BJ (cell line): ENCODE measurements around the gene TBC1D9B. TPM values are rescaled to one million over a fixed set of nuclear protein-coding genes. Genes with fewer than 3 reads are reported as not detected.
A peak's percentile ranks its signal among the peaks of the same experiment; 100 is the strongest.

Source experiments
- CTCF ChIA-PET: fragments of 350-600 bp; formaldehyde crosslinking; extraction: SDS; loops from one replicate; lab custom pipeline; 2021; ENCODE audit warnings: antibody characterized with exemption, inconsistent platforms; lab: Yijun Ruan, JAX
- POLR2A ChIA-PET: fragments of 300-600 bp; sonication (Branson Sonifier 250); formaldehyde crosslinking; extraction: SDS; loops from one replicate; lab custom pipeline; 2021; ENCODE audit warnings: antibody characterized with exemption; lab: Charles Lee
- DNase-seq: peaks from one replicate; pipeline ENCODE4 v3.0.0-alpha.2; 2011; ENCODE audit warnings: low read depth
- H3K27me3 ChIP-seq: 2 replicates; pipeline ENCODE4 v1.6.0; 2011; ENCODE audit warnings: low read length; ENCODE audit not compliant: control insufficient read depth, insufficient read depth
- H3K36me3 ChIP-seq: 2 replicates; pipeline ENCODE4 v1.5.1; 2011; ENCODE audit warnings: low read length; ENCODE audit not compliant: control insufficient read depth, insufficient read depth
- H3K4me3 ChIP-seq: 2 replicates; pipeline ENCODE4 v1.5.1; 2011; ENCODE audit warnings: low read depth, mild to moderate bottlenecking, control low read depth, low read length
- CTCF ChIP-seq: IDR thresholded peaks from 2 replicates; pipeline ENCODE4 v1.5.1; 2011; ENCODE audit warnings: low read depth, mild to moderate bottlenecking, control low read depth, inconsistent platforms, low read length, moderate library complexity; ENCODE audit not compliant: insufficient read depth
- polyA plus RNA-seq: library from polyadenylated mRNA; depleted of rRNA; stranded (reverse); fragments of >200 nt; gene quantifications from 2 replicates; pipeline ENCODE4 v1.2.3, GENCODE V29; 2011

Gene TBC1D9B
- polyA plus RNA-seq, 1 experiment: 89.0 TPM

DNA sequence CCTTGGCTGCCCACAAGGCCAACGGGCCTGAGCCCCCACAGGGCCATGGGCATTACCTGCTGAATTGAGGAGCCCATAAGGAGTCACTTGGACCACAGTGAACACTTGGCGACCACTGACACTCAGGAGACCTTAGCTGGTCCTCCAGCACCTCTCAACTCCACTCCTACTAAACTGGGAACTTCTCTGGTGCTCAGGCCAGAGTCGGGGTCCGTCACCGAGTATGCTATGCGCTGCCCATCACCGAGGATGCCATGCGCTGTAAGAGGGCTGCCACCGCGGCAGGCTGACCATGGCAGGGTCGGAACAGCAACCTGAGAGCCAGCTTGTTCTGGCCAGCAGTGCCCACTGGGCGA, 87.6 kb downstream of the TBC1D9B start:
- CTCF ChIA-PET: interaction anchor here (1.2 kb wide), 1 partner anchor 13 kb away, joined by 3 read pairs; no protein-coding TSS in a partner anchor
- DNase-seq: no peak
- H3K36me3 ChIP-seq: peaks cover 27% of the 10 kb centered on the region
- POLR2A ChIA-PET: interaction anchor here (0.6 to 1.2 kb wide), 3 partner anchors 13 to 196 kb away, joined by 3 read pairs; no protein-coding TSS in a partner anchor
- no peaks in the 10 kb centered on the region for H3K27me3 ChIP-seq
- TF ChIP-seq CTCF: no peak
- peak overlapping the region; percentile 99 for H3K4me3 ChIP-seq

- Histone ChIP-seq H3K4me3 (peak overlapping the region; percentile 99), H3K27me3 (no peaks in the 10 kb centered on the region), H3K36me3 (peaks cover 23% of the 10 kb centered on the region)
- no peak for DNase-seq
- TF ChIP-seq CTCF: no peak
- POLR2A ChIA-PET: interaction anchor here (1.2 kb wide), 1 partner anchor 12 kb away, joined by 3 read pairs; no protein-coding TSS in a partner anchor
- CTCF ChIA-PET: no interaction called here
Observed at GRCh38 chr5:179819296-179820126, 88.2 kb downstream of the TBC1D9B start.

DNA sequence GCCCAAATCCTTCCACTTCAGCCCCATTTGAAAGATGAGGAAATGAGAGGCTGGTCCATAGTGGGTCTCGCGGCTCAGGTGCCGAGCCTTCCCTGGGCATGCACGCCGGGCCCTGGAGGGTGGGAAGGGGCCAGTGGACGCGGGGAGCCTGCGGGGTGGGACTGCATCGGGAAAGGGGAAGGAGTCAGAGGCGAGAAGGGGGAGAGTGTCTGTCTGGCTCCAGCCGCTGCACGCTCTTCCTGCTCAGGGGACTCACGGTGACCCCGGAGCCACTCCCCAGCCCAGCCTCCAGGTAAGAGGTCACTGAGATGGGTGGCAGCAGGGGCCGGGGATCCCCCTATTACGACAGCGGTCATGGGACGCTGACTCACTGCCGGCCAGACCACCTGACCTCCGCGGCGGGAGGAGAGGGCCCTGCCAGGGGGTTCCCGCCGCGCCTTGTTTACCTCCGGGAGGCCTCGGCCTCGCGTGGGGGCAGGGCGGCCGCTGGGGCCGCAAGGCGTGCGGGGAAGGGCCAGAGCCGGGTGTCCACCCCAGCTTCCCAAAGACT, 88.9 kb downstream of the TBC1D9B start:
- ChIA-PET POLR2A (no interaction called here), CTCF (no interaction called here)
- Histone ChIP-seq H3K4me3 (peak overlapping the region; percentile 19), H3K27me3 (no peaks in the 10 kb centered on the region), H3K36me3 (peaks cover 16% of the 10 kb centered on the region)
- no peak for TF ChIP-seq CTCF
- peak; percentile 64 for DNase-seq

GRCh38 chr5:179817890-179818745, 89.6 kb downstream of the TBC1D9B start:
- POLR2A ChIA-PET: no interaction called here
- CTCF ChIA-PET: no interaction called here
- TF ChIP-seq CTCF: no peak
- Histone ChIP-seq H3K4me3 (peak overlapping the region; percentile 19), H3K36me3 (peaks cover 10% of the 10 kb centered on the region), H3K27me3 (no peaks in the 10 kb centered on the region)
- no peak for DNase-seq

- CTCF ChIA-PET: no interaction called here
- TF ChIP-seq CTCF: no peak
- DNase-seq: no peak
- POLR2A ChIA-PET: no interaction called here
- no peaks in the 10 kb centered on the region for H3K27me3 ChIP-seq
- peaks cover 4% of the 10 kb centered on the region for H3K36me3 ChIP-seq
- H3K4me3 ChIP-seq: no peak overlapping the region; the same call in 1 of the 2 replicates
Observed at GRCh38 chr5:179817470-179817840, 90.2 kb downstream of the TBC1D9B start.
